IMR-90 (cell line): ENCODE data around the gene PLA2G12B. TPM values are rescaled to one million over a fixed set of nuclear protein-coding genes. Genes with fewer than 3 reads are reported as not detected.

Experiments used
- ATAC-seq: fragments of 200-7000 bp; cut with Tn5 transposase; 2 replicates; pipeline ENCODE4 v1.9.1; 2020; ENCODE audit warnings: low read depth, mild to moderate bottlenecking, moderate library complexity
- BruUV-seq: library from RNA; stranded (reverse); fragments of 400-500 nt; replicated peaks from 2 replicates; lab custom pipeline; 2021; lab: Mats Ljungman, UMichigan
- CTCF ChIA-PET: fragments of 300-600 bp; formaldehyde crosslinking; extraction: SDS; loops from one replicate; lab custom pipeline; 2021; ENCODE audit warnings: antibody characterized with exemption; lab: Yijun Ruan, JAX
- POLR2A ChIA-PET: fragments of 300-600 bp; sonication (Branson Sonifier 250); formaldehyde crosslinking; loops from one replicate; lab custom pipeline; 2022; ENCODE audit warnings: antibody characterized with exemption; ENCODE audit not compliant: unreplicated experiment; lab: Charles Lee
- DNase-seq: peaks from one replicate; pipeline ENCODE4 v3.0.0; 2013
- H2AFZ ChIP-seq: replicated peaks from 2 replicates; pipeline ENCODE3; 2013; ENCODE audit warnings: low read length, mild to moderate bottlenecking; ENCODE audit not compliant: poor library complexity
- H2AK5ac ChIP-seq: 2 replicates; pipeline ENCODE4 v1.6.1; 2013; ENCODE audit warnings: low read depth, low read length, inconsistent platforms
- H2AK9ac ChIP-seq: replicated peaks from 2 replicates; pipeline ENCODE3; 2013; ENCODE audit warnings: mild to moderate bottlenecking, low read depth, low read length, moderate library complexity; ENCODE audit not compliant: poor library complexity
- H2BK120ac ChIP-seq: 2 replicates; pipeline ENCODE4 v1.6.1; 2013; ENCODE audit warnings: low read depth, low read length, inconsistent platforms
- H2BK15ac ChIP-seq: 3 replicates; pipeline ENCODE4 v1.6.1; 2013; ENCODE audit warnings: low read depth, low read length, inconsistent platforms
- H2BK20ac ChIP-seq: 2 replicates; pipeline ENCODE4 v1.6.1; 2013; ENCODE audit warnings: low read depth, mild to moderate bottlenecking, inconsistent platforms, low read length, moderate library complexity
- H2BK5ac ChIP-seq: 2 replicates; pipeline ENCODE4 v1.6.1; 2013; ENCODE audit warnings: mild to moderate bottlenecking, low read depth, low read length, inconsistent platforms; ENCODE audit not compliant: poor library complexity, severe bottlenecking
- H3K14ac ChIP-seq: replicated peaks from 2 replicates; pipeline ENCODE4 v1.6.1; 2013; ENCODE audit warnings: low read depth, low read length, inconsistent platforms
- H3K18ac ChIP-seq: 2 replicates; pipeline ENCODE4 v1.6.1; 2013; ENCODE audit warnings: low read depth, low read length, control low read depth
- H3K23ac ChIP-seq: 2 replicates; pipeline ENCODE4 v1.6.1; 2013; ENCODE audit warnings: low read depth, low read length, inconsistent platforms
- H3K27ac ChIP-seq: 2 replicates; pipeline ENCODE4 v1.5.1; 2013; ENCODE audit warnings: mild to moderate bottlenecking, control low read depth, low read length; ENCODE audit not compliant: insufficient read depth
- H3K27me3 ChIP-seq: 2 replicates; pipeline ENCODE4 v1.6.1; 2013; ENCODE audit warnings: low read length; ENCODE audit not compliant: control insufficient read depth, insufficient read depth
- H3K36me3 ChIP-seq: 2 replicates; pipeline ENCODE4 v1.6.1; 2013; ENCODE audit warnings: low read length, mixed read lengths; ENCODE audit not compliant: control insufficient read depth, insufficient read depth
- H3K4ac ChIP-seq: 2 replicates; pipeline ENCODE4 v1.6.1; 2013; ENCODE audit warnings: low read depth, low read length, inconsistent platforms
- H3K4me1 ChIP-seq: 2 replicates; pipeline ENCODE4 v1.6.1; 2013; ENCODE audit warnings: low read length, mixed read lengths; ENCODE audit not compliant: control insufficient read depth, insufficient read depth
- H3K4me2 ChIP-seq: 2 replicates; pipeline ENCODE4 v1.6.1; 2013; ENCODE audit warnings: low read depth, mild to moderate bottlenecking, control low read depth, low read length, moderate library complexity
- H3K4me3 ChIP-seq: 2 replicates; pipeline ENCODE4 v1.5.1; 2013; ENCODE audit warnings: low read depth, mild to moderate bottlenecking, control low read depth, low read length, moderate library complexity; ENCODE audit not compliant: insufficient read depth
- H3K56ac ChIP-seq: 2 replicates; pipeline ENCODE4 v1.6.1; 2013; ENCODE audit warnings: low read length, inconsistent platforms; ENCODE audit not compliant: insufficient read depth; ENCODE audit errors: extremely low read depth
- H3K79me1 ChIP-seq, 2 experiments: 2 replicates each; pipeline ENCODE4 v1.6.1; 2013; ENCODE audit warnings: low read length in 2 of 2, inconsistent platforms in 1 of 2, low read depth in 1 of 2
- H3K9ac ChIP-seq: 2 replicates; pipeline ENCODE4 v1.6.1; 2013; ENCODE audit warnings: low read depth, low read length, control low read depth
- H3K9me1 ChIP-seq: 2 replicates; pipeline ENCODE4 v1.6.1; 2013; ENCODE audit warnings: low read length, inconsistent platforms; ENCODE audit not compliant: insufficient read depth
- H3K9me3 ChIP-seq: 2 replicates; pipeline ENCODE4 v1.6.1; 2013; ENCODE audit warnings: low read length; ENCODE audit not compliant: control insufficient read depth, insufficient read depth
- H4K20me1 ChIP-seq: 2 replicates; pipeline ENCODE4 v1.6.1; 2013; ENCODE audit warnings: low read length, inconsistent platforms; ENCODE audit not compliant: insufficient read depth
- H4K5ac ChIP-seq: 2 replicates; pipeline ENCODE4 v1.6.1; 2013; ENCODE audit warnings: mild to moderate bottlenecking, low read depth, low read length, control low read depth
- H4K8ac ChIP-seq, 2 experiments: 2 replicates each; pipeline ENCODE4 v1.6.1; 2013; ENCODE audit warnings: low read depth in 2 of 2, low read length in 2 of 2, control low read depth in 1 of 2, inconsistent platforms in 1 of 2
- H4K91ac ChIP-seq: 2 replicates; pipeline ENCODE4 v1.6.1; 2013; ENCODE audit warnings: low read depth, low read length, inconsistent platforms; ENCODE audit not compliant: insufficient read depth
- BHLHE40 ChIP-seq: fragments of 150-350 bp; IDR thresholded peaks from 2 replicates; pipeline ENCODE4 v1.6.1; 2016; ENCODE audit warnings: mild to moderate bottlenecking, low read depth, low read length
- CEBPB ChIP-seq: IDR thresholded peaks from 2 replicates; pipeline ENCODE4 v1.6.1; 2012; ENCODE audit warnings: low read depth, low read length, improper control_type of control experiment
- CHD1 ChIP-seq: IDR thresholded peaks from 2 replicates; pipeline ENCODE4 v1.6.1; 2012; ENCODE audit warnings: low read depth, low read length, improper control_type of control experiment
- FOS ChIP-seq: fragments of 150-350 bp; IDR thresholded peaks from 2 replicates; pipeline ENCODE4 v1.6.1; 2016; ENCODE audit warnings: low read depth, low read length
- MAFK ChIP-seq: IDR thresholded peaks from 2 replicates; pipeline ENCODE4 v1.6.1; 2012; ENCODE audit warnings: low read depth, low read length, improper control_type of control experiment
- MAZ ChIP-seq: IDR thresholded peaks from 2 replicates; pipeline ENCODE4 v1.6.1; 2012; ENCODE audit warnings: low read depth, mild to moderate bottlenecking, low read length, improper control_type of control experiment, moderate library complexity, borderline replicate concordance
- MXI1 ChIP-seq: IDR thresholded peaks from 2 replicates; pipeline ENCODE4 v1.6.1; 2012; ENCODE audit warnings: low read depth, mild to moderate bottlenecking, low read length, moderate library complexity, borderline replicate concordance
- NFE2L2 ChIP-seq: fragments of 150-350 bp; IDR thresholded peaks from 2 replicates; pipeline ENCODE4 v1.6.1; 2016; ENCODE audit warnings: low read depth, mild to moderate bottlenecking, low read length
- POLR2A ChIP-seq: IDR thresholded peaks from 2 replicates; pipeline ENCODE4 v1.6.1; 2012; ENCODE audit warnings: mild to moderate bottlenecking, low read depth, low read length
- RAD21 ChIP-seq: IDR thresholded peaks from 2 replicates; pipeline ENCODE4 v1.6.1; 2012; ENCODE audit warnings: low read length, improper control_type of control experiment
- RCOR1 ChIP-seq: IDR thresholded peaks from 2 replicates; pipeline ENCODE4 v1.6.1; 2012; ENCODE audit warnings: mild to moderate bottlenecking, low read length, improper control_type of control experiment; ENCODE audit not compliant: insufficient replicate concordance
- RFX5 ChIP-seq: IDR thresholded peaks from 2 replicates; pipeline ENCODE4 v1.8.0; 2012; ENCODE audit warnings: low read depth, mild to moderate bottlenecking, low read length, moderate library complexity
- SMC3 ChIP-seq: fragments of 150-350 bp; IDR thresholded peaks from 2 replicates; pipeline ENCODE4 v1.6.1; 2016; ENCODE audit warnings: low read depth, mild to moderate bottlenecking, antibody characterized with exemption, low read length, moderate library complexity
- dilution Hi-C: fragments of 300-500 bp; cut with HindIII; formaldehyde crosslinking; loops from one replicate; pipeline ENCODE4 v1.14.3; 2018; ENCODE audit warnings: low sequenced_read_pairs; ENCODE audit not compliant: unreplicated experiment
- in situ Hi-C: fragments of 300-500 bp; cut with MboI; formaldehyde crosslinking; loops from 3 replicates; pipeline ENCODE4 v1.14.3; 2019; ENCODE audit warnings: low sequenced_read_pairs, inconsistent platforms, mixed read lengths
- intact Hi-C: fragments of 100-400 bp; cut with micrococcal nuclease; formaldehyde crosslinking; loops from 2 replicates; pipeline ENCODE4 v1.10.0; 2022
- polyA plus RNA-seq, 3 experiments: library from polyadenylated mRNA; depleted of rRNA; stranded (reverse); fragments of >200 nt; gene quantifications; 2 replicates each; pipeline ENCODE4 v1.2.3, GENCODE V29; 2012; ENCODE audit warnings: low replicate concordance in 1 of 3
- total RNA-seq: library from RNA; depleted of rRNA; stranded (reverse); fragments of >200 nt; gene quantifications from 2 replicates; pipeline ENCODE4 v1.2.3, GENCODE V29; 2012
- TF ChIP-seq, protein P1 (sequence below): conservative IDR thresholded peaks from 2 replicates; pipeline ENCODE4 v1.5.1; 2012; ENCODE audit warnings: mild to moderate bottlenecking, low read depth, low read length, improper control_type of control experiment
- TF ChIP-seq, protein P2 (sequence below): fragments of 150-350 bp; IDR thresholded peaks from 2 replicates; pipeline ENCODE4 v1.6.1; 2016; ENCODE audit warnings: low read depth, mild to moderate bottlenecking, low read length, moderate library complexity, borderline replicate concordance
- TF ChIP-seq, protein P3 (sequence below): fragments of 150-350 bp; IDR thresholded peaks from 2 replicates; pipeline ENCODE4 v1.6.1; 2017; ENCODE audit warnings: mild to moderate bottlenecking, antibody characterized with exemption, low read length, low read depth

The PLA2G12B gene
- total and polyA plus RNA-seq, 2 of the 4 experiments (the other 2 are of a cell fraction), result not detected

DNA sequence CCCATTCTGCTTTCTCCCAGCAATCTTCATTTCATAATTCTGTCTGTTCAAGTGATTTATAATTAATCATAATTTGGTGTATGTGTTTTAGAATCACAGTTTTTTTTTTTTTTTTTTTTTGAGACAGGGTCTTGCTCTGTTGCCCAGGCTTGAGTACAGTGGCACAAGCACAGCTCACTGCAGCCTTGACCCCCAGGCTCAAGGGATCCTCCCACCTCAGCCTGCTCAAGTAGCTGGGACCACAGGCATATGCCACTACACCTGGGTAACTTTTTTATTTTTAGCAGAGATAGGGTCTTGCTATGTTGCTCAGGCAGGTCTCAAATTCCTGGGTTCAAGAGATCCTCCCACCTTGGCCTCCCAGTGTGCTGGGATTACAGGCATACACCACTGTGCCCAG, 49.2 kb upstream of the PLA2G12B start:
- Histone ChIP-seq H3K9me1 (peaks cover 2% of the 10 kb centered on the region; the same call in 1 of the 2 replicates), H4K5ac (no peak overlapping the region), H2BK120ac (no peak overlapping the region), H3K4ac (no peak overlapping the region), H3K14ac (no peak overlapping the region), H3K27ac (no peak overlapping the region), H3K79me1 (no peaks in the 10 kb centered on the region; a peak in 1 of 4 replicates), H2BK20ac (no peak overlapping the region), H2AK5ac (no peak overlapping the region), H3K56ac (no peak overlapping the region), H3K4me3 (no peak overlapping the region), H3K9ac (no peak overlapping the region), H3K18ac (no peak overlapping the region), H2AK9ac (no peak overlapping the region), H3K4me2 (no peak overlapping the region), H3K9me3 (no peaks in the 10 kb centered on the region), H3K36me3 (peaks cover 19% of the 10 kb centered on the region), H4K91ac (no peak overlapping the region), H2AFZ (no peak overlapping the region), H3K27me3 (no peaks in the 10 kb centered on the region), H2BK5ac (no peak overlapping the region), H2BK15ac (no peak overlapping the region), H4K20me1 (no peaks in the 10 kb centered on the region; the same call in 1 of the 2 replicates), H3K23ac (no peak overlapping the region), H3K4me1 (peaks cover 3% of the 10 kb centered on the region), H4K8ac (no peak overlapping the region)
- POLR2A ChIA-PET, result no interaction called here
- DNase-seq (no peak), ATAC-seq (no peak)
- intact Hi-C loops (loop anchor here (10.0 kb wide), 1 partner anchor 141 kb away; no protein-coding TSS in a partner anchor), dilution Hi-C loops (no loop called here), in situ Hi-C loops (no loop called here)
- no TSS peak for BruUV-seq
- TF ChIP-seq CHD1 (no peak), POLR2A (no peak), FOS (no peak), RCOR1 (no peak), RFX5 (no peak), NFE2L2 (no peak), MXI1 (no peak), SMC3 (no peak), BHLHE40 (no peak), MAFK (no peak), CEBPB (no peak), MAZ (no peak), RAD21 (no peak)
- TF ChIP-seq, protein P1, sequence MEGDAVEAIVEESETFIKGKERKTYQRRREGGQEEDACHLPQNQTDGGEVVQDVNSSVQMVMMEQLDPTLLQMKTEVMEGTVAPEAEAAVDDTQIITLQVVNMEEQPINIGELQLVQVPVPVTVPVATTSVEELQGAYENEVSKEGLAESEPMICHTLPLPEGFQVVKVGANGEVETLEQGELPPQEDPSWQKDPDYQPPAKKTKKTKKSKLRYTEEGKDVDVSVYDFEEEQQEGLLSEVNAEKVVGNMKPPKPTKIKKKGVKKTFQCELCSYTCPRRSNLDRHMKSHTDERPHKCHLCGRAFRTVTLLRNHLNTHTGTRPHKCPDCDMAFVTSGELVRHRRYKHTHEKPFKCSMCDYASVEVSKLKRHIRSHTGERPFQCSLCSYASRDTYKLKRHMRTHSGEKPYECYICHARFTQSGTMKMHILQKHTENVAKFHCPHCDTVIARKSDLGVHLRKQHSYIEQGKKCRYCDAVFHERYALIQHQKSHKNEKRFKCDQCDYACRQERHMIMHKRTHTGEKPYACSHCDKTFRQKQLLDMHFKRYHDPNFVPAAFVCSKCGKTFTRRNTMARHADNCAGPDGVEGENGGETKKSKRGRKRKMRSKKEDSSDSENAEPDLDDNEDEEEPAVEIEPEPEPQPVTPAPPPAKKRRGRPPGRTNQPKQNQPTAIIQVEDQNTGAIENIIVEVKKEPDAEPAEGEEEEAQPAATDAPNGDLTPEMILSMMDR, result no peak
- TF ChIP-seq, protein P2, sequence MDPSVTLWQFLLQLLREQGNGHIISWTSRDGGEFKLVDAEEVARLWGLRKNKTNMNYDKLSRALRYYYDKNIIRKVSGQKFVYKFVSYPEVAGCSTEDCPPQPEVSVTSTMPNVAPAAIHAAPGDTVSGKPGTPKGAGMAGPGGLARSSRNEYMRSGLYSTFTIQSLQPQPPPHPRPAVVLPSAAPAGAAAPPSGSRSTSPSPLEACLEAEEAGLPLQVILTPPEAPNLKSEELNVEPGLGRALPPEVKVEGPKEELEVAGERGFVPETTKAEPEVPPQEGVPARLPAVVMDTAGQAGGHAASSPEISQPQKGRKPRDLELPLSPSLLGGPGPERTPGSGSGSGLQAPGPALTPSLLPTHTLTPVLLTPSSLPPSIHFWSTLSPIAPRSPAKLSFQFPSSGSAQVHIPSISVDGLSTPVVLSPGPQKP, result no peak
- TF ChIP-seq, protein P3, sequence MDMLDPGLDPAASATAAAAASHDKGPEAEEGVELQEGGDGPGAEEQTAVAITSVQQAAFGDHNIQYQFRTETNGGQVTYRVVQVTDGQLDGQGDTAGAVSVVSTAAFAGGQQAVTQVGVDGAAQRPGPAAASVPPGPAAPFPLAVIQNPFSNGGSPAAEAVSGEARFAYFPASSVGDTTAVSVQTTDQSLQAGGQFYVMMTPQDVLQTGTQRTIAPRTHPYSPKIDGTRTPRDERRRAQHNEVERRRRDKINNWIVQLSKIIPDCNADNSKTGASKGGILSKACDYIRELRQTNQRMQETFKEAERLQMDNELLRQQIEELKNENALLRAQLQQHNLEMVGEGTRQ, result no peak
- CTCF ChIA-PET, result no interaction called here
